ENCODE measurements around the gene S100A7A. TPM values are rescaled to one million over a fixed set of nuclear protein-coding genes. Genes with fewer than 3 reads are reported as not detected.
"Not testable (repeated sequence)": the region's sequence is repeated elsewhere in the genome, so short reads cannot be mapped to it uniquely, and the experiment has no call there.

S100A7A gene
- total RNA-seq, 1 donor from 2014 or later = not detected

DNA sequence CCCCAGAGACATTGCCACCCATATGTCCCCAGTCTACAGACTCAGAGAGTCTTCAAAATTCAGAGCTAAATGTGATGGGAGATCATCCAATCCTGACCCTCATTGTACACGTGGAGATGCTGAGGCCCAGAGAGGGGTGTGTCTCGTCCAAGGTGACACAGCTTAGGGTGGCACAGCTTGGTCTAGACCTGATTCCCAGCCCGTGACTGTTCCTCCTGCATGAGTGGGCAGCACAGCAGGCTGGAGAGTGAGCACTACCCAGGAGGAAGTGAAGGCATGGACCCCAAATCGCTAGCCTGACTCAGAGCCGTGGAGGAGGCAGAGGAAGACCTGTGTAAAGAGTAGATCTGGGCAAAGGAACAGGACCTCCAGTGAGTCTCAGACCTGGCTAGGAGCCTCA, 27.8 kb downstream of the S100A7A start:
- H3K4me3 ChIP-seq = no peak overlapping the region
- DNase-seq = no peak
- no peaks in the 10 kb centered on the region for H3K9me3 ChIP-seq (replicated peaks)
- H3K4me1 ChIP-seq = no peaks in the 10 kb centered on the region
- H3K27ac ChIP-seq (replicated peaks) = no peak overlapping the region
- intact Hi-C loops (cut with micrococcal nuclease) = no loop called here
- TF ChIP-seq, protein P1, sequence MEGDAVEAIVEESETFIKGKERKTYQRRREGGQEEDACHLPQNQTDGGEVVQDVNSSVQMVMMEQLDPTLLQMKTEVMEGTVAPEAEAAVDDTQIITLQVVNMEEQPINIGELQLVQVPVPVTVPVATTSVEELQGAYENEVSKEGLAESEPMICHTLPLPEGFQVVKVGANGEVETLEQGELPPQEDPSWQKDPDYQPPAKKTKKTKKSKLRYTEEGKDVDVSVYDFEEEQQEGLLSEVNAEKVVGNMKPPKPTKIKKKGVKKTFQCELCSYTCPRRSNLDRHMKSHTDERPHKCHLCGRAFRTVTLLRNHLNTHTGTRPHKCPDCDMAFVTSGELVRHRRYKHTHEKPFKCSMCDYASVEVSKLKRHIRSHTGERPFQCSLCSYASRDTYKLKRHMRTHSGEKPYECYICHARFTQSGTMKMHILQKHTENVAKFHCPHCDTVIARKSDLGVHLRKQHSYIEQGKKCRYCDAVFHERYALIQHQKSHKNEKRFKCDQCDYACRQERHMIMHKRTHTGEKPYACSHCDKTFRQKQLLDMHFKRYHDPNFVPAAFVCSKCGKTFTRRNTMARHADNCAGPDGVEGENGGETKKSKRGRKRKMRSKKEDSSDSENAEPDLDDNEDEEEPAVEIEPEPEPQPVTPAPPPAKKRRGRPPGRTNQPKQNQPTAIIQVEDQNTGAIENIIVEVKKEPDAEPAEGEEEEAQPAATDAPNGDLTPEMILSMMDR (IDR thresholded peaks at IDR 0.05; ENCODE audit: borderline replicate concordance) = no peak
- peaks cover 54% of the 10 kb centered on the region for H3K27me3 ChIP-seq (ENCODE audit: low read depth)
- H3K36me3 ChIP-seq = no peaks in the 10 kb centered on the region

- Histone ChIP-seq H3K27ac (replicated peaks) (no peak overlapping the region), H3K36me3 (no peaks in the 10 kb centered on the region), H3K27me3 (ENCODE audit: low read depth) (peaks cover 87% of the 10 kb centered on the region), H3K4me1 (no peaks in the 10 kb centered on the region), H3K9me3 (replicated peaks) (no peaks in the 10 kb centered on the region), H3K4me3 (no peak overlapping the region)
- TF ChIP-seq, protein P1 (IDR thresholded peaks at IDR 0.05; ENCODE audit: borderline replicate concordance) = no peak
- intact Hi-C loops (cut with micrococcal nuclease) = no loop called here
- no peak for DNase-seq
Measured at GRCh38 chr1:153447498-153448170, 31.3 kb downstream of the S100A7A start.

DNA sequence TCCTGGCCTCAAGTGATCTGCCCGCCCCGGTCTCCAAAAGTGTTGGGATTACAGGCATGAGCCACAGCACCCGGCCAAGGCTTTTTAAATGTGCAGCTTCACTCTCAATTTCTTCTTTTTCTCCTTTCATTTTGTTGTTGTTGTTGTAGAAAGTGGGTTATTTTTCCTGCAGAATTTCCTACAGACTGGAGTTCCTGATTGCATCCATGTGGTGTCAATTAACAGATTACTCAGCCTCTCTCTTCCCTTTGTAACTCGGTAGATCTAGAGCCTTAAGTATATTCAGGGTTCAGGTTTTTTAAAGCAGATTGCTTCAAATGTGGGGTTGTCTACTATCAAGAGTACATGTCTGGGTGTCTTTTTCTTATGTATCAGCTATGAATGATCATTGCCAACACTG, 32.5 kb downstream of the S100A7A start:
- H3K27ac ChIP-seq (replicated peaks); intact Hi-C loops (cut with micrococcal nuclease); H3K4me3 ChIP-seq; H3K9me3 ChIP-seq (replicated peaks); DNase-seq; H3K36me3 ChIP-seq; H3K4me1 ChIP-seq: not testable (repeated sequence)
- H3K27me3 ChIP-seq (ENCODE audit: low read depth) = peaks cover 80% of the 10 kb centered on the region

DNA sequence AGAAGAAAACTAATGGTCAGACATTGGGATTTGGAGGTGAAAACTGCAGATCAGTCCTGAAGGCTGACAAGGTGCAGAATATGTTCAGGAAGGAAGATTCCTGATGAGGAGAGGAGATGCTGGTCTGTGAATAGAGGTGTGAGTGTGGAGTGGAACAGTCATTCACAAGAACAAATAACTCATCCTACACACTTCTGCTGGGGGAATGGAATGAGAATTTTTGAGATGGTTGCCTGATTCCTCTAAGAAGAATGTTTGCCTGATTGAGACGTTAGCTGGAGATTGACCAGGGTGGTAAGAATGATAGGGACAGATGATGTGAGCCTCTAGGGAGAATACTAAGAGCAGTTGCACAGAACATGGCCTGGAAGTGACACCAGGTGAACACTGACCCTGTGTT, 40.1 kb downstream of the S100A7A start:
- Histone ChIP-seq H3K4me1 (no peaks in the 10 kb centered on the region), H3K4me3 (no peak overlapping the region), H3K36me3 (no peaks in the 10 kb centered on the region), H3K9me3 (replicated peaks) (no peaks in the 10 kb centered on the region), H3K27me3 (ENCODE audit: low read depth) (peaks cover 15% of the 10 kb centered on the region), H3K27ac (replicated peaks) (no peak overlapping the region)
- DNase-seq = no peak
- intact Hi-C loops (cut with micrococcal nuclease) = no loop called here
- TF ChIP-seq, protein P1 (IDR thresholded peaks at IDR 0.05; ENCODE audit: borderline replicate concordance) = no peak

GRCh38 chr1:153459655-153460054, 43.3 kb downstream of the S100A7A start:
- DNase-seq = no peak
- TF ChIP-seq, protein P1 (IDR thresholded peaks at IDR 0.05; ENCODE audit: borderline replicate concordance) = no peak
- Histone ChIP-seq H3K27me3 (ENCODE audit: low read depth) (peaks cover 17% of the 10 kb centered on the region), H3K4me1 (no peaks in the 10 kb centered on the region), H3K9me3 (replicated peaks) (no peaks in the 10 kb centered on the region), H3K4me3 (no peak overlapping the region), H3K27ac (replicated peaks) (no peak overlapping the region), H3K36me3 (no peaks in the 10 kb centered on the region)
- intact Hi-C loops (cut with micrococcal nuclease) = no loop called here

GRCh38 chr1:153460551-153460950, 44.2 kb downstream of the S100A7A start, which contains the start of gene S100A7:
S100A7 (minus strand) TSS chr1:153460651; CDS start chr1:153459013, 1,638 bp downstream.
- H3K4me3 ChIP-seq = no peak within 1 kb of the TSS
- H3K36me3 ChIP-seq = no peaks in the 10 kb centered on the region
- TF ChIP-seq, protein P1 (IDR thresholded peaks at IDR 0.05; ENCODE audit: borderline replicate concordance) = no peak
- no peaks in the 10 kb centered on the region for H3K9me3 ChIP-seq (replicated peaks)
- intact Hi-C loops (cut with micrococcal nuclease) = no loop called here
- H3K27me3 ChIP-seq (ENCODE audit: low read depth) = peaks cover 17% of the 10 kb centered on the region
- no peak for DNase-seq
- H3K27ac ChIP-seq (replicated peaks) = no peak within 1 kb of the TSS
- H3K4me1 ChIP-seq = no peaks in the 10 kb centered on the region

GRCh38 chr1:153462741-153463140, 46.4 kb downstream of the S100A7A start:
- intact Hi-C loops (cut with micrococcal nuclease) = not testable (repeated sequence)

More at GRCh38 chr1:153462741-153463140, 46.4 kb downstream of the S100A7A start:
- not testable (repeated sequence) for H3K36me3 ChIP-seq; H3K9me3 ChIP-seq (replicated peaks); H3K4me3 ChIP-seq; H3K27ac ChIP-seq (replicated peaks); DNase-seq
- Histone ChIP-seq H3K4me1 (peaks cover 20% of the 10 kb centered on the region), H3K27me3 (ENCODE audit: low read depth) (peaks cover 12% of the 10 kb centered on the region)
